K562 (cell line): ENCODE results near the gene JUN. TPM values are rescaled to one million over a fixed set of nuclear protein-coding genes. Genes with fewer than 3 reads are reported as not detected.

Source experiments
- BRF1 ChIP-seq: IDR thresholded peaks from 3 replicates; pipeline ENCODE4 v1.6.1; 2011; ENCODE audit warnings: borderline replicate concordance, mild to moderate bottlenecking; ENCODE audit not compliant: insufficient read length; ENCODE audit errors: extremely low read depth
- CEBPG ChIP-seq, 3 experiments: fragments of 200-800 bp in 1 of 3; sonication (Bioruptor generic) in 1 of 3; sonication (generic) in 1 of 3; formaldehyde crosslinking in 1 of 3; IDR thresholded peaks in 2 of 3; conservative IDR thresholded peaks in 1 of 3; 2 replicates each; pipeline versions ENCODE4 v1.6.1 to v1.8.0; 2016 to 2022; ENCODE audit warnings: missing compliant biosample characterization in 2 of 3, missing genetic modification characterization in 2 of 3, mild to moderate bottlenecking in 1 of 3, missing genetic modification reagents in 1 of 3
- HDAC8 ChIP-seq: fragments of 450-650 bp; IDR thresholded peaks from 2 replicates; pipeline ENCODE4 v1.6.1; 2016; ENCODE audit warnings: mild to moderate bottlenecking, missing genetic modification characterization, moderate library complexity, missing compliant biosample characterization
- HLTF ChIP-seq: fragments of 450-650 bp; IDR thresholded peaks from 2 replicates; pipeline ENCODE4 v1.6.1; 2016
- PTTG1 ChIP-seq: fragments of 450-650 bp; IDR thresholded peaks from 2 replicates; pipeline ENCODE4 v1.6.1; 2016; ENCODE audit warnings: low read depth, mild to moderate bottlenecking, missing genetic modification characterization, missing compliant biosample characterization
- SAFB ChIP-seq: fragments of 200-400 bp; formaldehyde crosslinking; IDR thresholded peaks from 2 replicates; pipeline ENCODE4 v1.6.1; 2017; ENCODE audit warnings: low read depth, low read length, borderline replicate concordance
- TAF7 ChIP-seq: fragments of 450-650 bp; IDR thresholded peaks from 2 replicates; pipeline ENCODE4 v1.6.1; 2016; ENCODE audit warnings: missing genetic modification characterization, missing compliant biosample characterization
- ZNF197 ChIP-seq: fragments of 200-800 bp; sonication (Bioruptor generic); IDR thresholded peaks from 2 replicates; pipeline ENCODE4 v1.6.1; 2016; ENCODE audit warnings: low read depth, missing genetic modification characterization, missing compliant biosample characterization
- ZNF668 ChIP-seq: fragments of 250-450 bp; sonication (Bioruptor Pico); IDR thresholded peaks from 2 replicates; pipeline ENCODE4 v1.8.0; 2022; ENCODE audit warnings: mild to moderate bottlenecking, inconsistent platforms
- polyA plus RNA-seq, 8 experiments: library from polyadenylated mRNA; depleted of rRNA in 4 of 8; stranded (reverse) in 5 of 8; unstranded in 3 of 8; fragments of >200 nt; fragmentation: Nextera tagmentation in 2 of 8; fragmentation: Illumina TruSeq in 1 of 8; extraction: Ambion mirVana in 2 of 8; extraction: Trizol in 1 of 8; gene quantifications; 2 replicates each; pipeline versions ENCODE4 v1.2.1 to v1.2.3, GENCODE V29; 2011 to 2014; ENCODE audit warnings: inconsistent platforms in 1 of 8, missing spikeins in 1 of 8
- total RNA-seq, 7 experiments: library from RNA; depleted of rRNA in 6 of 7; stranded (reverse); fragments of >200 nt in 6 of 7; fragmentation: Illumina TruSeq in 2 of 7; extraction: Trizol in 2 of 7; gene quantifications; 2 replicates each; pipeline versions ENCODE4 v1.2.1 to v1.2.3, GENCODE V29; 2011 to 2021; ENCODE audit warnings: low replicate concordance in 1 of 7
- TF ChIP-seq, protein P1 (sequence below): fragments of 450-650 bp; IDR thresholded peaks from 2 replicates; pipeline ENCODE4 v1.6.1; 2016; ENCODE audit warnings: mild to moderate bottlenecking, moderate library complexity
- TF ChIP-seq, protein P2 (sequence below): fragments of 200-400 bp; formaldehyde crosslinking; IDR thresholded peaks from 2 replicates; pipeline ENCODE4 v1.6.1; 2017; ENCODE audit warnings: mild to moderate bottlenecking, low read depth, low read length, moderate library complexity

The JUN gene
- total and polyA plus RNA-seq, 9 of the 15 experiments (the other 6 are each of a cell fraction or from before 2014, with no cell fraction given) = 0.32 to 23.4 (median 4.0) TPM

DNA sequence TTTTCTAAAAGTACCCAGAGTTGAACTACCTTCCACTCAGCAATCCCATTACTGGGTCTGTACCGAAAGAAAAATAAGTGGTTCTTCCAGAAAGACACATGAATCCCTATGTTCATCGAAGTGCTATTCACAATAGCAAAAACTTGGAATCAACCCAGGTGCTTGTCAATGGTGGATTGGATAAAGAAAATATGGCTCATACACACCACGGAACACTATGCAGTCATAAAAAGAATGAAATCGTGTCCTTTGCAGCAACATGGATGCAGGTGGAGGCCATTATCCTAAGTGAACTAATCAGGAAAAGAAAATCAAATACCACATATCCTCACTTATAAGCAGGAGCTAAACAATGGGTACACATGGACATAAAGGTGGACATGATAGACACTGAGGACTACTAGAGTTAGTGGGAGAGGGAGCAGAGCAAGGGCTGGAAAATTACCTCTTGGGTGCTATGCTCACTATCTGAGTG is 32.9 kb upstream of the JUN start (continued):
- TF ChIP-seq BRF1 (no peak), ZNF668 (CRISPR knock-in tag) (peak; percentile 80; the same call in 1 of the 2 replicates), HLTF (no peak), PTTG1 (0 out of 2 replicates have a peak, but pooled peaks have one; percentile 17), SAFB (no peak), HDAC8 (peak; percentile 9; the same call in 1 of the 2 replicates), ZNF197 (CRISPR knock-in tag) (0 out of 2 replicates have a peak, but pooled peaks have one; percentile 3), CEBPG (CRISPR knock-in tag; IDR thresholded peaks at IDR 0.05) (no peak), CEBPG (tag; conservative IDR thresholded peaks at IDR 0.05 in 1 of 2, IDR thresholded peaks at IDR 0.05 in 1 of 2) (no peak), TAF7 (tag) (0 out of 2 replicates have a peak, but pooled peaks have one; percentile 14)
- TF ChIP-seq, protein P1, sequence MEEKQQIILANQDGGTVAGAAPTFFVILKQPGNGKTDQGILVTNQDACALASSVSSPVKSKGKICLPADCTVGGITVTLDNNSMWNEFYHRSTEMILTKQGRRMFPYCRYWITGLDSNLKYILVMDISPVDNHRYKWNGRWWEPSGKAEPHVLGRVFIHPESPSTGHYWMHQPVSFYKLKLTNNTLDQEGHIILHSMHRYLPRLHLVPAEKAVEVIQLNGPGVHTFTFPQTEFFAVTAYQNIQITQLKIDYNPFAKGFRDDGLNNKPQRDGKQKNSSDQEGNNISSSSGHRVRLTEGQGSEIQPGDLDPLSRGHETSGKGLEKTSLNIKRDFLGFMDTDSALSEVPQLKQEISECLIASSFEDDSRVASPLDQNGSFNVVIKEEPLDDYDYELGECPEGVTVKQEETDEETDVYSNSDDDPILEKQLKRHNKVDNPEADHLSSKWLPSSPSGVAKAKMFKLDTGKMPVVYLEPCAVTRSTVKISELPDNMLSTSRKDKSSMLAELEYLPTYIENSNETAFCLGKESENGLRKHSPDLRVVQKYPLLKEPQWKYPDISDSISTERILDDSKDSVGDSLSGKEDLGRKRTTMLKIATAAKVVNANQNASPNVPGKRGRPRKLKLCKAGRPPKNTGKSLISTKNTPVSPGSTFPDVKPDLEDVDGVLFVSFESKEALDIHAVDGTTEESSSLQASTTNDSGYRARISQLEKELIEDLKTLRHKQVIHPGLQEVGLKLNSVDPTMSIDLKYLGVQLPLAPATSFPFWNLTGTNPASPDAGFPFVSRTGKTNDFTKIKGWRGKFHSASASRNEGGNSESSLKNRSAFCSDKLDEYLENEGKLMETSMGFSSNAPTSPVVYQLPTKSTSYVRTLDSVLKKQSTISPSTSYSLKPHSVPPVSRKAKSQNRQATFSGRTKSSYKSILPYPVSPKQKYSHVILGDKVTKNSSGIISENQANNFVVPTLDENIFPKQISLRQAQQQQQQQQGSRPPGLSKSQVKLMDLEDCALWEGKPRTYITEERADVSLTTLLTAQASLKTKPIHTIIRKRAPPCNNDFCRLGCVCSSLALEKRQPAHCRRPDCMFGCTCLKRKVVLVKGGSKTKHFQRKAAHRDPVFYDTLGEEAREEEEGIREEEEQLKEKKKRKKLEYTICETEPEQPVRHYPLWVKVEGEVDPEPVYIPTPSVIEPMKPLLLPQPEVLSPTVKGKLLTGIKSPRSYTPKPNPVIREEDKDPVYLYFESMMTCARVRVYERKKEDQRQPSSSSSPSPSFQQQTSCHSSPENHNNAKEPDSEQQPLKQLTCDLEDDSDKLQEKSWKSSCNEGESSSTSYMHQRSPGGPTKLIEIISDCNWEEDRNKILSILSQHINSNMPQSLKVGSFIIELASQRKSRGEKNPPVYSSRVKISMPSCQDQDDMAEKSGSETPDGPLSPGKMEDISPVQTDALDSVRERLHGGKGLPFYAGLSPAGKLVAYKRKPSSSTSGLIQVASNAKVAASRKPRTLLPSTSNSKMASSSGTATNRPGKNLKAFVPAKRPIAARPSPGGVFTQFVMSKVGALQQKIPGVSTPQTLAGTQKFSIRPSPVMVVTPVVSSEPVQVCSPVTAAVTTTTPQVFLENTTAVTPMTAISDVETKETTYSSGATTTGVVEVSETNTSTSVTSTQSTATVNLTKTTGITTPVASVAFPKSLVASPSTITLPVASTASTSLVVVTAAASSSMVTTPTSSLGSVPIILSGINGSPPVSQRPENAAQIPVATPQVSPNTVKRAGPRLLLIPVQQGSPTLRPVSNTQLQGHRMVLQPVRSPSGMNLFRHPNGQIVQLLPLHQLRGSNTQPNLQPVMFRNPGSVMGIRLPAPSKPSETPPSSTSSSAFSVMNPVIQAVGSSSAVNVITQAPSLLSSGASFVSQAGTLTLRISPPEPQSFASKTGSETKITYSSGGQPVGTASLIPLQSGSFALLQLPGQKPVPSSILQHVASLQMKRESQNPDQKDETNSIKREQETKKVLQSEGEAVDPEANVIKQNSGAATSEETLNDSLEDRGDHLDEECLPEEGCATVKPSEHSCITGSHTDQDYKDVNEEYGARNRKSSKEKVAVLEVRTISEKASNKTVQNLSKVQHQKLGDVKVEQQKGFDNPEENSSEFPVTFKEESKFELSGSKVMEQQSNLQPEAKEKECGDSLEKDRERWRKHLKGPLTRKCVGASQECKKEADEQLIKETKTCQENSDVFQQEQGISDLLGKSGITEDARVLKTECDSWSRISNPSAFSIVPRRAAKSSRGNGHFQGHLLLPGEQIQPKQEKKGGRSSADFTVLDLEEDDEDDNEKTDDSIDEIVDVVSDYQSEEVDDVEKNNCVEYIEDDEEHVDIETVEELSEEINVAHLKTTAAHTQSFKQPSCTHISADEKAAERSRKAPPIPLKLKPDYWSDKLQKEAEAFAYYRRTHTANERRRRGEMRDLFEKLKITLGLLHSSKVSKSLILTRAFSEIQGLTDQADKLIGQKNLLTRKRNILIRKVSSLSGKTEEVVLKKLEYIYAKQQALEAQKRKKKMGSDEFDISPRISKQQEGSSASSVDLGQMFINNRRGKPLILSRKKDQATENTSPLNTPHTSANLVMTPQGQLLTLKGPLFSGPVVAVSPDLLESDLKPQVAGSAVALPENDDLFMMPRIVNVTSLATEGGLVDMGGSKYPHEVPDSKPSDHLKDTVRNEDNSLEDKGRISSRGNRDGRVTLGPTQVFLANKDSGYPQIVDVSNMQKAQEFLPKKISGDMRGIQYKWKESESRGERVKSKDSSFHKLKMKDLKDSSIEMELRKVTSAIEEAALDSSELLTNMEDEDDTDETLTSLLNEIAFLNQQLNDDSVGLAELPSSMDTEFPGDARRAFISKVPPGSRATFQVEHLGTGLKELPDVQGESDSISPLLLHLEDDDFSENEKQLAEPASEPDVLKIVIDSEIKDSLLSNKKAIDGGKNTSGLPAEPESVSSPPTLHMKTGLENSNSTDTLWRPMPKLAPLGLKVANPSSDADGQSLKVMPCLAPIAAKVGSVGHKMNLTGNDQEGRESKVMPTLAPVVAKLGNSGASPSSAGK = peak; percentile 22; the same call in 1 of the 2 replicates
- TF ChIP-seq, protein P2, sequence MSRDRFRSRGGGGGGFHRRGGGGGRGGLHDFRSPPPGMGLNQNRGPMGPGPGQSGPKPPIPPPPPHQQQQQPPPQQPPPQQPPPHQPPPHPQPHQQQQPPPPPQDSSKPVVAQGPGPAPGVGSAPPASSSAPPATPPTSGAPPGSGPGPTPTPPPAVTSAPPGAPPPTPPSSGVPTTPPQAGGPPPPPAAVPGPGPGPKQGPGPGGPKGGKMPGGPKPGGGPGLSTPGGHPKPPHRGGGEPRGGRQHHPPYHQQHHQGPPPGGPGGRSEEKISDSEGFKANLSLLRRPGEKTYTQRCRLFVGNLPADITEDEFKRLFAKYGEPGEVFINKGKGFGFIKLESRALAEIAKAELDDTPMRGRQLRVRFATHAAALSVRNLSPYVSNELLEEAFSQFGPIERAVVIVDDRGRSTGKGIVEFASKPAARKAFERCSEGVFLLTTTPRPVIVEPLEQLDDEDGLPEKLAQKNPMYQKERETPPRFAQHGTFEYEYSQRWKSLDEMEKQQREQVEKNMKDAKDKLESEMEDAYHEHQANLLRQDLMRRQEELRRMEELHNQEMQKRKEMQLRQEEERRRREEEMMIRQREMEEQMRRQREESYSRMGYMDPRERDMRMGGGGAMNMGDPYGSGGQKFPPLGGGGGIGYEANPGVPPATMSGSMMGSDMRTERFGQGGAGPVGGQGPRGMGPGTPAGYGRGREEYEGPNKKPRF = no peak
